ENCODE data around the gene DZIP1. TPM values are rescaled to one million over a fixed set of nuclear protein-coding genes. Genes with fewer than 3 reads are reported as not detected.

DZIP1 gene
- total and polyA plus RNA-seq, 7 experiments from 2014 or later: not detected

GRCh38 chr13:95564091-95564490, 80.4 kb downstream of the DZIP1 start:
- Histone ChIP-seq H3K36me3 (ENCODE audit: control insufficient read depth in 2 of 3, insufficient read depth in 3 of 3, low read length in 3 of 3) (no peaks in the 10 kb centered on the region), H3K4me1 (ENCODE audit: control insufficient read depth in 2 of 2, insufficient read depth in 2 of 2, low read length in 2 of 2) (no peaks in the 10 kb centered on the region), H3K9me3 (ENCODE audit: control insufficient read depth in 2 of 3, low read length in 3 of 3) (no peaks in the 10 kb centered on the region), H3K4me3 (ENCODE audit: low read length) (no peak overlapping the region), H3K27ac (ENCODE audit: low read depth, low read length) (no peak overlapping the region), H3K27me3 (ENCODE audit: control insufficient read depth in 2 of 2, insufficient read depth in 2 of 2, low read length in 2 of 2) (no peaks in the 10 kb centered on the region)
- H3K4me1 Mint-ChIP-seq: no peaks in the 10 kb centered on the region
- no peak overlapping the region for H3K27ac Mint-ChIP-seq
- H3K27me3 Mint-ChIP-seq: peaks cover 4 to 34% (median 19%) of the 10 kb centered on the region in 5 donors
- DNase-seq (no peak), ATAC-seq (no peak)
- H3K9me3 Mint-ChIP-seq: peaks cover 0 to 8% (median 1%) of the 10 kb centered on the region in 11 donors
- H3K36me3 Mint-ChIP-seq: peaks cover 0 to 4% (median 0%) of the 10 kb centered on the region in 5 donors
- H3K4me3 Mint-ChIP-seq: no peak overlapping the region
- CTCF ChIA-PET: no interaction called here
- POLR2A ChIA-PET: no interaction called here
- intact Hi-C loops (cut with micrococcal nuclease): no loop called here

GRCh38 chr13:95560387-95560786, 84.1 kb downstream of the DZIP1 start:
- ATAC-seq: no peak
- ChIA-PET POLR2A (no interaction called here), CTCF (no interaction called here)
- Mint-ChIP-seq H3K36me3 (peaks cover 0 to 4% (median 0%) of the 10 kb centered on the region in 5 donors), H3K4me1 (no peaks in the 10 kb centered on the region), H3K4me3 (no peak overlapping the region), H3K9me3 (peaks cover 0 to 3% (median 0%) of the 10 kb centered on the region in 11 donors), H3K27me3 (peaks cover 13 to 42% (median 20%) of the 10 kb centered on the region in 5 donors), H3K27ac (no peak overlapping the region)
- no peak for DNase-seq
- Histone ChIP-seq H3K4me1 (ENCODE audit: control insufficient read depth in 2 of 2, insufficient read depth in 2 of 2, low read length in 2 of 2) (no peaks in the 10 kb centered on the region), H3K27ac (ENCODE audit: low read depth, low read length) (no peak overlapping the region), H3K36me3 (ENCODE audit: control insufficient read depth in 2 of 3, insufficient read depth in 3 of 3, low read length in 3 of 3) (no peaks in the 10 kb centered on the region), H3K27me3 (ENCODE audit: control insufficient read depth in 2 of 2, insufficient read depth in 2 of 2, low read length in 2 of 2) (no peaks in the 10 kb centered on the region), H3K9me3 (ENCODE audit: control insufficient read depth in 2 of 3, low read length in 3 of 3) (no peaks in the 10 kb centered on the region), H3K4me3 (ENCODE audit: low read length) (no peak overlapping the region)
- intact Hi-C loops (cut with micrococcal nuclease): no loop called here

GRCh38 chr13:95559100-95559499, 85.4 kb downstream of the DZIP1 start:
- CTCF ChIA-PET: no interaction called here
- H3K27me3 ChIP-seq (ENCODE audit: control insufficient read depth in 2 of 2, insufficient read depth in 2 of 2, low read length in 2 of 2): no peaks in the 10 kb centered on the region
- Mint-ChIP-seq H3K36me3 (peaks cover 0 to 5% (median 0%) of the 10 kb centered on the region in 5 donors), H3K9me3 (peaks cover 0 to 5% (median 3%) of the 10 kb centered on the region in 11 donors), H3K27ac (no peak overlapping the region), H3K4me3 (no peak overlapping the region), H3K4me1 (peaks cover 0 to 6% (median 3%) of the 10 kb centered on the region in 7 donors), H3K27me3 (peaks cover 23 to 55% (median 33%) of the 10 kb centered on the region in 5 donors)
- no peaks in the 10 kb centered on the region for H3K9me3 ChIP-seq (ENCODE audit: control insufficient read depth in 2 of 3, low read length in 3 of 3)
- ATAC-seq: no peak
- no peak for DNase-seq
- H3K36me3 ChIP-seq (ENCODE audit: control insufficient read depth in 2 of 3, insufficient read depth in 3 of 3, low read length in 3 of 3): no peaks in the 10 kb centered on the region
- no peaks in the 10 kb centered on the region for H3K4me1 ChIP-seq (ENCODE audit: control insufficient read depth in 2 of 2, insufficient read depth in 2 of 2, low read length in 2 of 2)
- H3K4me3 ChIP-seq (ENCODE audit: low read length): no peak overlapping the region
- intact Hi-C loops (cut with micrococcal nuclease): no loop called here
- POLR2A ChIA-PET: no interaction called here
- H3K27ac ChIP-seq (ENCODE audit: low read depth, low read length): no peak overlapping the region

- Mint-ChIP-seq H3K4me3 (no peak overlapping the region), H3K27me3 (peaks cover 35 to 59% (median 44%) of the 10 kb centered on the region in 5 donors), H3K9me3 (peaks cover 0 to 6% (median 3%) of the 10 kb centered on the region in 11 donors), H3K4me1 (peaks cover 0 to 14% (median 9%) of the 10 kb centered on the region in 7 donors), H3K27ac (no peak overlapping the region), H3K36me3 (peaks cover 0 to 5% (median 0%) of the 10 kb centered on the region in 5 donors)
- Histone ChIP-seq H3K27me3 (ENCODE audit: control insufficient read depth in 2 of 2, insufficient read depth in 2 of 2, low read length in 2 of 2) (no peaks in the 10 kb centered on the region), H3K4me3 (ENCODE audit: low read length) (no peak overlapping the region), H3K36me3 (ENCODE audit: control insufficient read depth in 2 of 3, insufficient read depth in 3 of 3, low read length in 3 of 3) (no peaks in the 10 kb centered on the region), H3K9me3 (ENCODE audit: control insufficient read depth in 2 of 3, low read length in 3 of 3) (no peaks in the 10 kb centered on the region), H3K4me1 (ENCODE audit: control insufficient read depth in 2 of 2, insufficient read depth in 2 of 2, low read length in 2 of 2) (no peaks in the 10 kb centered on the region), H3K27ac (ENCODE audit: low read depth, low read length) (no peak overlapping the region)
- intact Hi-C loops (cut with micrococcal nuclease): no loop called here
- ChIA-PET POLR2A (no interaction called here), CTCF (no interaction called here)
- DNase-seq (no peak), ATAC-seq (no peak)
Measured at GRCh38 chr13:95557013-95557412, 87.5 kb downstream of the DZIP1 start.

- DNase-seq (no peak), ATAC-seq (peak; percentile 4)
- H3K9me3 Mint-ChIP-seq: peaks cover 0 to 9% (median 3%) of the 10 kb centered on the region in 11 donors
- H3K4me1 Mint-ChIP-seq: peaks cover 0 to 20% (median 13%) of the 10 kb centered on the region in 7 donors
- no peaks in the 10 kb centered on the region for H3K36me3 ChIP-seq (ENCODE audit: control insufficient read depth in 2 of 3, insufficient read depth in 3 of 3, low read length in 3 of 3)
- no peaks in the 10 kb centered on the region for H3K9me3 ChIP-seq (ENCODE audit: control insufficient read depth in 2 of 3, low read length in 3 of 3)
- intact Hi-C loops (cut with micrococcal nuclease): no loop called here
- peak overlapping the region; percentile 38 to 76 (median 57) for H3K4me3 Mint-ChIP-seq
- POLR2A ChIA-PET: no interaction called here
- H3K4me1 ChIP-seq (ENCODE audit: control insufficient read depth in 2 of 2, insufficient read depth in 2 of 2, low read length in 2 of 2): no peaks in the 10 kb centered on the region
- H3K27ac Mint-ChIP-seq: no peak overlapping the region
- H3K4me3 ChIP-seq (ENCODE audit: low read length): no peak overlapping the region
- CTCF ChIA-PET: interaction anchor here (0.5 kb wide), 1 partner anchor 71 kb away, joined by 3 read pairs; no protein-coding TSS in a partner anchor
- no peak overlapping the region for H3K27ac ChIP-seq (ENCODE audit: low read depth, low read length)
- H3K27me3 Mint-ChIP-seq: peaks cover 53 to 73% (median 69%) of the 10 kb centered on the region in 5 donors
- H3K36me3 Mint-ChIP-seq: peaks cover 0 to 8% (median 1%) of the 10 kb centered on the region in 5 donors
- H3K27me3 ChIP-seq (ENCODE audit: control insufficient read depth in 2 of 2, insufficient read depth in 2 of 2, low read length in 2 of 2): no peaks in the 10 kb centered on the region
Measured at GRCh38 chr13:95553581-95554385, 90.7 kb downstream of the DZIP1 start.

- intact Hi-C loops (cut with micrococcal nuclease): no loop called here
- ChIA-PET CTCF (no interaction called here), POLR2A (no interaction called here)
- no peak within 1 kb of the TSS for H3K27ac ChIP-seq (ENCODE audit: low read depth, low read length)
- H3K9me3 ChIP-seq (ENCODE audit: control insufficient read depth in 2 of 3, low read length in 3 of 3): no peaks in the 10 kb centered on the region
- H3K9me3 Mint-ChIP-seq: peaks cover 0 to 9% (median 3%) of the 10 kb centered on the region in 11 donors
- peaks cover 59 to 78% (median 66%) of the 10 kb centered on the region in 5 donors for H3K27me3 Mint-ChIP-seq
- H3K4me1 ChIP-seq (ENCODE audit: control insufficient read depth in 2 of 2, insufficient read depth in 2 of 2, low read length in 2 of 2): no peaks in the 10 kb centered on the region
- H3K4me1 Mint-ChIP-seq: peaks cover 0 to 20% (median 13%) of the 10 kb centered on the region in 7 donors
- H3K27ac Mint-ChIP-seq: no peak within 1 kb of the TSS
- DNase-seq: no peak
- H3K27me3 ChIP-seq (ENCODE audit: control insufficient read depth in 2 of 2, insufficient read depth in 2 of 2, low read length in 2 of 2): no peaks in the 10 kb centered on the region
- ATAC-seq: peak; percentile 45
- H3K4me3 Mint-ChIP-seq: peak within 1 kb of the TSS; percentile 38 to 76 (median 57)
- no peak within 1 kb of the TSS for H3K4me3 ChIP-seq (ENCODE audit: low read length)
- H3K36me3 ChIP-seq (ENCODE audit: control insufficient read depth in 2 of 3, insufficient read depth in 3 of 3, low read length in 3 of 3): no peaks in the 10 kb centered on the region
- peaks cover 0 to 8% (median 1%) of the 10 kb centered on the region in 5 donors for H3K36me3 Mint-ChIP-seq
Measured at GRCh38 chr13:95552539-95553441, 91.7 kb downstream of the DZIP1 start, which contains the start of gene CLDN10. CLDN10 (plus strand) TSS chr13:95552720; CDS start chr13:95552754, 34 bp downstream.

Measured in naive thymus-derived CD4-positive, alpha-beta T cell (primary cell).